Neural progenitor cell (in vitro differentiated cells): ENCODE data around the gene IFIT2. TPM values are rescaled to one million over a fixed set of nuclear protein-coding genes. Genes with fewer than 3 reads are reported as not detected.

Experiments used
- DNase-seq: peaks from one replicate; pipeline ENCODE4 v3.0.0-alpha.2; 2016; ENCODE audit warnings: low spot score
- H2AFZ ChIP-seq: fragments of 200-600 bp; sonication (generic); replicated peaks from 2 replicates; pipeline ENCODE4 v1.6.1; 2016; ENCODE audit warnings: antibody characterized with exemption
- H3F3A ChIP-seq: fragments of 200-600 bp; sonication (generic); 2 replicates; pipeline ENCODE4 v1.6.1; 2016; ENCODE audit warnings: antibody characterized with exemption, low read depth
- H3K27ac ChIP-seq: fragments of 200-600 bp; sonication (generic); 2 replicates; pipeline ENCODE4 v1.5.1; 2016; ENCODE audit warnings: mild to moderate bottlenecking
- H3K27me3 ChIP-seq: fragments of 200-600 bp; sonication (generic); 2 replicates; pipeline ENCODE4 v1.6.1; 2016; ENCODE audit warnings: mild to moderate bottlenecking, moderate library complexity
- H3K36me3 ChIP-seq: fragments of 200-600 bp; sonication (generic); 2 replicates; pipeline ENCODE4 v1.5.1; 2016
- H3K4me1 ChIP-seq: fragments of 200-600 bp; sonication (generic); 2 replicates; pipeline ENCODE4 v1.6.1; 2016; ENCODE audit warnings: mixed run types
- H3K4me2 ChIP-seq: fragments of 200-600 bp; sonication (generic); 2 replicates; pipeline ENCODE4 v1.6.1; 2016
- H3K4me3 ChIP-seq: fragments of 200-600 bp; sonication (generic); 2 replicates; pipeline ENCODE4 v1.5.1; 2016
- H3K79me2 ChIP-seq: fragments of 200-600 bp; sonication (generic); 2 replicates; pipeline ENCODE4 v1.6.1; 2016; ENCODE audit warnings: low read depth
- H3K9ac ChIP-seq: fragments of 200-600 bp; sonication (generic); 2 replicates; pipeline ENCODE4 v1.6.1; 2016
- H3K9me3 ChIP-seq: fragments of 200-600 bp; sonication (generic); 2 replicates; pipeline ENCODE4 v1.5.1; 2016; ENCODE audit warnings: low read depth
- H4K20me1 ChIP-seq: fragments of 200-600 bp; sonication (generic); 2 replicates; pipeline ENCODE4 v1.6.1; 2016; ENCODE audit warnings: low read depth
- H3K27ac Mint-ChIP-seq: 3 replicates; pipeline ENCODE4 v1.8.0; 2021; ENCODE audit warnings: mixed read lengths
- H3K27me3 Mint-ChIP-seq: 2 replicates; pipeline ENCODE4 v1.8.0; 2022; ENCODE audit warnings: low read depth, mild to moderate bottlenecking, inconsistent platforms, moderate library complexity, mixed read lengths; ENCODE audit not compliant: insufficient read depth
- H3K36me3 Mint-ChIP-seq: 3 replicates; pipeline ENCODE4 v1.8.0; 2021; ENCODE audit warnings: mixed read lengths
- H3K4me1 Mint-ChIP-seq: 3 replicates; pipeline ENCODE4 v1.8.0; 2021; ENCODE audit warnings: mixed read lengths
- H3K4me3 Mint-ChIP-seq: 3 replicates; pipeline ENCODE4 v1.8.0; 2021; ENCODE audit warnings: mild to moderate bottlenecking, moderate library complexity, mixed read lengths
- H3K9me3 Mint-ChIP-seq: 3 replicates; pipeline ENCODE4 v1.8.0; 2020; ENCODE audit warnings: mixed read lengths
- EZH2 ChIP-seq: fragments of 200-600 bp; sonication (generic); IDR thresholded peaks from 2 replicates; pipeline ENCODE4 v1.6.1; 2017; ENCODE audit warnings: antibody characterized with exemption, mild to moderate bottlenecking, moderate library complexity
- EZH2phosphoT487 ChIP-seq: fragments of 200-600 bp; sonication (generic); IDR thresholded peaks from 2 replicates; pipeline ENCODE4 v1.6.1; 2017; ENCODE audit warnings: antibody characterized with exemption
- total RNA-seq: library from RNA; depleted of rRNA; stranded (reverse); fragments of >200 nt; gene quantifications from 2 replicates; pipeline ENCODE4 v1.2.3, GENCODE V29; 2015; ENCODE audit warnings: low replicate concordance
- TF ChIP-seq, protein P1 (sequence below): fragments of 200-600 bp; sonication (generic); IDR thresholded peaks from 2 replicates; pipeline ENCODE4 v1.5.1; 2017; ENCODE audit warnings: antibody characterized with exemption, mild to moderate bottlenecking

The IFIT2 gene
- total RNA-seq, 1 donor from 2014 or later, result 0.22 TPM

GRCh38 chr10:89297356-89297755 lies 4.5 kb upstream of the IFIT2 start:
- peaks cover 11% of the 10 kb centered on the region for H3K9me3 Mint-ChIP-seq
- TF ChIP-seq, protein P1, sequence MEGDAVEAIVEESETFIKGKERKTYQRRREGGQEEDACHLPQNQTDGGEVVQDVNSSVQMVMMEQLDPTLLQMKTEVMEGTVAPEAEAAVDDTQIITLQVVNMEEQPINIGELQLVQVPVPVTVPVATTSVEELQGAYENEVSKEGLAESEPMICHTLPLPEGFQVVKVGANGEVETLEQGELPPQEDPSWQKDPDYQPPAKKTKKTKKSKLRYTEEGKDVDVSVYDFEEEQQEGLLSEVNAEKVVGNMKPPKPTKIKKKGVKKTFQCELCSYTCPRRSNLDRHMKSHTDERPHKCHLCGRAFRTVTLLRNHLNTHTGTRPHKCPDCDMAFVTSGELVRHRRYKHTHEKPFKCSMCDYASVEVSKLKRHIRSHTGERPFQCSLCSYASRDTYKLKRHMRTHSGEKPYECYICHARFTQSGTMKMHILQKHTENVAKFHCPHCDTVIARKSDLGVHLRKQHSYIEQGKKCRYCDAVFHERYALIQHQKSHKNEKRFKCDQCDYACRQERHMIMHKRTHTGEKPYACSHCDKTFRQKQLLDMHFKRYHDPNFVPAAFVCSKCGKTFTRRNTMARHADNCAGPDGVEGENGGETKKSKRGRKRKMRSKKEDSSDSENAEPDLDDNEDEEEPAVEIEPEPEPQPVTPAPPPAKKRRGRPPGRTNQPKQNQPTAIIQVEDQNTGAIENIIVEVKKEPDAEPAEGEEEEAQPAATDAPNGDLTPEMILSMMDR, result no peak
- TF ChIP-seq EZH2, result no peak
- H3K4me1 Mint-ChIP-seq, result peaks cover 5% of the 10 kb centered on the region
- H3K36me3 Mint-ChIP-seq, result peaks cover 3% of the 10 kb centered on the region
- Histone ChIP-seq H3K27me3 (no peaks in the 10 kb centered on the region), H3K27ac (no peak overlapping the region), H4K20me1 (no peaks in the 10 kb centered on the region), H3K4me1 (no peaks in the 10 kb centered on the region), H3F3A (no peaks in the 10 kb centered on the region), H2AFZ (no peak overlapping the region), H3K4me2 (no peak overlapping the region), H3K9me3 (no peaks in the 10 kb centered on the region), H3K79me2 (no peaks in the 10 kb centered on the region), H3K36me3 (no peaks in the 10 kb centered on the region), H3K9ac (no peak overlapping the region), H3K4me3 (no peak overlapping the region)
- no peak overlapping the region for H3K27ac Mint-ChIP-seq
- no peak overlapping the region for H3K4me3 Mint-ChIP-seq
- no peak for DNase-seq
- H3K27me3 Mint-ChIP-seq, result peaks cover 5% of the 10 kb centered on the region

DNA sequence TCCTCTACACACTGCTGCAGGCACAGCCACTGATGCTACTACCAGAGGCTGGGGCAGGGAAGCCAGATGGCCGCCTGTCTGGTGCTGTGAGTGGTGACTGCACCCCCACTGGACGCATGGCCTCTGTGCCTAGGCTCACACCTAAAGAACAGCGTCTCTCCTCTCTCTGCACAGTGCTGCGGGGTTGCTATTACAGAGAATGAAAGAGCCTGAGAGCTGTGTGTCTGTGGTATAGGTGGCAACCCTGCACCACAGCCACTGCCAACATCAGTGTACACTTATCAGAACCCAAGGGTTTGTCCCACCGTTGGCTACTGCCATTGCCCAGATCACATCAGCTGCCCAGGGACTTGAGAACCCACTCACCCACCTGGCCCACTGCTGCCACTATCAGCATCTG lies 4.1 kb upstream of the IFIT2 start:
- Histone ChIP-seq H2AFZ (no peak overlapping the region), H3F3A (no peaks in the 10 kb centered on the region), H3K36me3 (no peaks in the 10 kb centered on the region), H3K9ac (no peak overlapping the region), H3K4me3 (no peak overlapping the region), H4K20me1 (no peaks in the 10 kb centered on the region), H3K4me2 (no peak overlapping the region), H3K79me2 (no peaks in the 10 kb centered on the region), H3K4me1 (no peaks in the 10 kb centered on the region), H3K27ac (no peak overlapping the region), H3K27me3 (no peaks in the 10 kb centered on the region), H3K9me3 (no peaks in the 10 kb centered on the region)
- no peak for DNase-seq
- Mint-ChIP-seq H3K4me1 (peaks cover 5% of the 10 kb centered on the region), H3K9me3 (peaks cover 11% of the 10 kb centered on the region), H3K4me3 (no peak overlapping the region), H3K27ac (no peak overlapping the region), H3K27me3 (peaks cover 5% of the 10 kb centered on the region), H3K36me3 (peaks cover 3% of the 10 kb centered on the region)
- TF ChIP-seq, protein P1, result no peak
- TF ChIP-seq EZH2, result no peak
- no peak for TF ChIP-seq EZH2phosphoT487

GRCh38 chr10:89299031-89299430 lies 2.8 kb upstream of the IFIT2 start:
- Histone ChIP-seq H3K27ac (no peak overlapping the region), H3K79me2 (no peaks in the 10 kb centered on the region), H3K27me3 (no peaks in the 10 kb centered on the region), H3K4me2 (no peak overlapping the region), H4K20me1 (no peaks in the 10 kb centered on the region), H3K36me3 (no peaks in the 10 kb centered on the region), H3F3A (no peaks in the 10 kb centered on the region), H3K4me3 (no peak overlapping the region), H3K9ac (no peak overlapping the region), H2AFZ (no peak overlapping the region), H3K4me1 (no peaks in the 10 kb centered on the region), H3K9me3 (no peaks in the 10 kb centered on the region)
- Mint-ChIP-seq H3K36me3 (peaks cover 3% of the 10 kb centered on the region), H3K27ac (no peak overlapping the region), H3K27me3 (no peaks in the 10 kb centered on the region), H3K4me3 (no peak overlapping the region), H3K9me3 (peaks cover 11% of the 10 kb centered on the region), H3K4me1 (peaks cover 5% of the 10 kb centered on the region)
- TF ChIP-seq EZH2 (no peak), EZH2phosphoT487 (no peak)
- TF ChIP-seq, protein P1, result no peak
- no peak for DNase-seq

DNA sequence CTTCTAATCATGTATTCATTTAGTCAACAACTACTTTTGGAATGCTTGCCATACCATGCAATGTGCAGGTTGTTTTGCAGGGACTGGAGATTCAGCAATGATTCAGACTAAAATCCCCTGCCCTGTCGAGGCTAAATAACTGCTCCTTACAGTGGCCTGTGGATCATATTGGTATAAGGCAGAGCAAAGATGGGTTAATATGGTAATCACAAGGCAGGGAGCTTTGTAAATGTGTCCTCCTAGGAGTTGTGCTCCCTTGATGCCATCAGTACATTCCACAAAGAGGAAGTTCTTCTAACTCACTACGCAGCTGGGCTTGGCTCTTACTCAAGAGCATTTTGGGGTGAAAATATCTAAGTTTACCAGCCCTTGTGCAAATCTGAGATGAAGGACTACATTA lies 614 bp upstream of the IFIT2 start:
- Histone ChIP-seq H2AFZ (no peak overlapping the region), H4K20me1 (no peaks in the 10 kb centered on the region), H3K4me3 (no peak overlapping the region), H3K9me3 (no peaks in the 10 kb centered on the region), H3K27ac (no peak overlapping the region), H3K36me3 (no peaks in the 10 kb centered on the region), H3K79me2 (no peaks in the 10 kb centered on the region), H3K27me3 (no peaks in the 10 kb centered on the region), H3K4me1 (no peaks in the 10 kb centered on the region), H3F3A (no peaks in the 10 kb centered on the region), H3K9ac (no peak overlapping the region), H3K4me2 (no peak overlapping the region)
- Mint-ChIP-seq H3K4me3 (no peak overlapping the region), H3K9me3 (peaks cover 11% of the 10 kb centered on the region), H3K36me3 (peaks cover 3% of the 10 kb centered on the region), H3K27ac (no peak overlapping the region), H3K27me3 (no peaks in the 10 kb centered on the region), H3K4me1 (peaks cover 5% of the 10 kb centered on the region)
- DNase-seq, result no peak
- TF ChIP-seq EZH2, result no peak
- no peak for TF ChIP-seq EZH2phosphoT487
- TF ChIP-seq, protein P1, result no peak
